Measurements from ENCODE around the gene ADRA2B.

Gene ADRA2B

DNA sequence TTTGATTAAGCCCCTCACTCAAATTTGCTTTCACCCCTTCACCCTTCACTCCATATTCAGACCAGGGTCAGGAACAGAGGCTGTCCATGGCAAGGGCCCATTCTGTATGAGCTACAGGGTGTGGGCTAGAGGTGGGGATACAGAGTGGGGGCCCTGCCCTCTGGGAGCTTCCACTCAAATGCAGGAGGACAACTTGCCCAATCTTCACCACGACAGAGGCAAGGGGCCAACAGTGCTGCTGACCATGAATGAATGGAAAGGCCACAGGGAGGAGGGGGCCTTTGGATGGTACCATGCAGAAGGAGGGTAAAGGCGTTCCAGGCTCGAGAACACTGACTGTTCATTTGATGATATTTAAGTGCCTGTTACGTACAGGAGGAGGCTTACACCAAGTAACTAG, 22.8 kb downstream of the ADRA2B start:
- H3K4me3 ChIP-seq (ENCODE audit: low read depth, low read length) = no peak overlapping the region
- TF ChIP-seq CTCF (IDR thresholded peaks at IDR 0.05; ENCODE audit: low read depth, low read length, missing control alignments) = no peak
- no peak for DNase-seq (ENCODE audit: low read depth)

GRCh38 chr2:96092951-96093350, 23.4 kb downstream of the ADRA2B start:
- TF ChIP-seq CTCF (IDR thresholded peaks at IDR 0.05; ENCODE audit: low read depth, low read length, missing control alignments) = no peak
- no peak for DNase-seq (ENCODE audit: low read depth)
- H3K4me3 ChIP-seq (ENCODE audit: low read depth, low read length) = no peak overlapping the region

DNA sequence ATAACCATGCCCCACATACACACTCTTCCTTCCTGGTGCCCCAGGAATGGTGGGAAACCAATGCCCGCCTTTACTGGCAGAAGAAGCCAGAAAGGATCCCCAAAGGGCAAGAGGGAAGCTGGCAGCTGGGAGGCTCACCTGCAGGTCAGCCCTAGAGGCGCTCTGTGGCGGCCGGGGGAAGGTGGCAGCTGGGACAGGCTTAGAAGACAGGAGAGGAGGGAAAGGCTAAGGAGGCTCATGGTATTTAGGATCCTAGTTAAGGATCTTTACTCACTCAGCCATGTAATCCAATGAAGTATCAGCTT, 23.8 kb downstream of the ADRA2B start:
- no peak for TF ChIP-seq CTCF (IDR thresholded peaks at IDR 0.05; ENCODE audit: low read depth, low read length, missing control alignments)
- no peak for DNase-seq (ENCODE audit: low read depth)
- no peak overlapping the region for H3K4me3 ChIP-seq (ENCODE audit: low read depth, low read length)

DNA sequence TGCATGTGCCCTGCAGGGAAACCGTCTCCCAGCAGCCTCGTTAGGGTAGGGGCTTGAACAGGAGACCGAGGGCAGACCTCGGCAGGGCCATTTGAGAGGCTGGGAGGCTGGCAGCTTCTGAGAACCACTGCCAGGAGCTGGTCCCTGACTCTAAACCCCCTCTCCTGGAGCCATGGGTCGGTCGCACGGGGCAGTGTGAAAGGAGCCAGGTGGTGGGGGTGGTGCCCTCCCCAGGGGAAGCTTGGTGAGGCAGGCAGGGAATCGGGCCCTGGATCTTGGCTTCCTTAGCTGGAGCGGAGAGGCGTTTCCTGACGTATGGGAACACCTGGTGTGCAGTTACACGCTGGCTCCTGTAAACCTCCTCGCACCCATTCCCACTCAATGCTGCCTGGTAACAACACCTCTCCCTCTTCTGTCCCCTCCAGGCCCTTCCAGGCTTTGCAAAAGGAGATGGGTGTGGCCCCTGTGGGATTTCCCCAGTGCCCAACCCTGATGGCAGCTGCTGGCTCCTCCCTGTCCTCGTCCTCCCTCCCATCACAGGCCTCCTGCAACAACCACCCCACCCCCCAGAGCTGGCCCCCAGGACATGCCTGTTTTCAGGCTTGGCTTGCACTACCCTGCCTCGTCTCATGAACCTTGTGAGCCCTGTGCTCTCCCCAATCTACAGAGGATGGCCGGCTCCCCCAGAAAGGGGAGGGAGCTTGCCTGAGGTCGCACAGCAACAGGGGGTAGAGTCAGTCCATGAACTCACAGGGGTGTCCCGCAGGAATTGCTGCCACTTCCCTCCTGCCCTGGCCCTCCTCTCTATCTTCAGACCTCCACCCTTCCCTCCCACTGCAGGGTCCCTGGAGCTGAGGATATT, 24.4 kb downstream of the ADRA2B start:
- no peak for DNase-seq (ENCODE audit: low read depth)
- no peak for TF ChIP-seq CTCF (IDR thresholded peaks at IDR 0.05; ENCODE audit: low read depth, low read length, missing control alignments)

GRCh38 chr2:96091141-96091710, 25.1 kb downstream of the ADRA2B start:
- no peak for DNase-seq (ENCODE audit: low read depth)
- H3K4me3 ChIP-seq (ENCODE audit: low read depth, low read length) = no peak overlapping the region
- no peak for TF ChIP-seq CTCF (IDR thresholded peaks at IDR 0.05; ENCODE audit: low read depth, low read length, missing control alignments)

More for the DNA sequence above, 24.4 kb downstream of the ADRA2B start:
- H3K4me3 ChIP-seq (ENCODE audit: low read depth, low read length) = no peak overlapping the region

DNA sequence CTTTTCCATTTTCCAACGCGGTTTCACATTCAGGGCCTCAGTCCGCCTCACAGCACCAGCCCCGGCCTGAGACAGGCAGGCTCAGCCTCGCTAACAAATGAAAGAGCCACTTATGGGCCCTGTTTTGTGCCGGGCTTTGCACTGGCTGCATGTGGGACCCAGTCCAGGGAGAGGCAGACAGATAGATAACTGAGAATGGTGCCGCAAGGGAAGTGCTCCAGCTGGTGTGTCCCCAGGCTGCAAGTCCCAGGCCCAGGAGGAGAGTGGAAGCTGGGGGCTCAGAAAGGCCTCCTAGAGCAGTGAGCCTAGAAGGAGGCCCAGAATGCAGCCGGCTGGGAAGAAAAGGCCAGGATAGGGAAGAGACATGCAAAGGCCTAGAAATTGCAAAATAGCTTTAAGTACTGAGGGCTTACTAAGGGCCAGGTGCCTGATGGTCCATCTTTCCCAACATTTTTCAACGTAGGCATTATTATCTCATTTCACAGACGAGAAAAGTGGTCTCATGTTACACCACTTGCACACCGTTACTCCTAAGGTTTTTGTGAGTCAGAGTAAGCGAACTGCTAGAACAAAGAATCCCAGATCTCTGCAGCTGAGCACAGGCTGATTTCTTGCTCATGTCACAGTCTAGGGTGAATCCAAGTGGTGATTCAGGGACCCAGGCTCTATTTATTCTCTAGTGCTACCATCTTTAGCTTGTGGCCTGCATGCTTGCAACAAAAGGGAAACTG, 26.0 kb downstream of the ADRA2B start:
- peak; percentile 5 for DNase-seq (ENCODE audit: low read depth)
- no peak overlapping the region for H3K4me3 ChIP-seq (ENCODE audit: low read depth, low read length)
- no peak for TF ChIP-seq CTCF (IDR thresholded peaks at IDR 0.05; ENCODE audit: low read depth, low read length, missing control alignments)

Measured in GM12864 (cell line).